Tibial nerve (tissue), 4 donors: Measurements from ENCODE around the gene LIPH. TPM values are rescaled to one million over a fixed set of nuclear protein-coding genes. Genes with fewer than 3 reads are reported as not detected.
"Not testable (repeated sequence)": the region's sequence is repeated elsewhere in the genome, so short reads cannot be mapped to it uniquely, and the experiment has no call there.

Experiments used
- DNase-seq, 2 donors: peaks; one replicate each; pipeline ENCODE4 v3.0.0-alpha.2; 2019; ENCODE audit warnings: low spot score in 2 of 2
- H3K27ac ChIP-seq, 4 donors: fragments of 200-600 bp; sonication (generic) in 3 of 4; one replicate each; pipeline ENCODE4 v1.5.1; 2017 to 2019; ENCODE audit warnings: mild to moderate bottlenecking in 1 of 4
- H3K27me3 ChIP-seq, 2 donors: fragments of 200-600 bp; sonication (generic) in 1 of 2; one replicate each; pipeline versions ENCODE4 v1.5.1 to v1.6.0; 2017 to 2019
- H3K36me3 ChIP-seq, 3 donors: fragments of 200-600 bp; sonication (generic); one replicate each; pipeline ENCODE4 v1.5.1; 2018 to 2019
- H3K4me1 ChIP-seq, 4 donors: fragments of 200-600 bp; sonication (generic) in 3 of 4; one replicate each; pipeline ENCODE4 v1.5.1; 2017 to 2019
- H3K4me3 ChIP-seq, 4 donors: fragments of 200-600 bp; sonication (generic) in 3 of 4; one replicate each; pipeline ENCODE4 v1.5.1; 2017 to 2019; ENCODE audit warnings: mild to moderate bottlenecking in 1 of 4, moderate library complexity in 1 of 4
- H3K9me3 ChIP-seq, 4 donors: fragments of 200-600 bp; sonication (generic) in 3 of 4; one replicate each; pipeline ENCODE4 v1.5.1; 2017 to 2019
- EP300 ChIP-seq, 2 donors: sonication (generic); formaldehyde crosslinking; IDR thresholded peaks; one replicate each; pipeline ENCODE4 v1.6.1; 2017; ENCODE audit warnings: antibody characterized with exemption in 2 of 2, mild to moderate bottlenecking in 1 of 2
- POLR2A ChIP-seq, 2 donors: fragments of 450-650 bp; IDR thresholded peaks; one replicate each; pipeline ENCODE4 v1.6.1; 2017; ENCODE audit warnings: antibody characterized with exemption in 2 of 2, mild to moderate bottlenecking in 2 of 2, moderate library complexity in 2 of 2
- WGBS, 2 donors: methylation state at CpG; one replicate each; pipeline ENCODE4 v1.1.5; 2018; 5-methylcytosine and 5-hydroxymethylcytosine counted together
- total RNA-seq, 4 donors: library from RNA; depleted of rRNA; stranded (reverse); fragments of >200 nt; gene quantifications; one replicate each; pipeline ENCODE4 v1.1.0, GENCODE V29; 2016
- TF ChIP-seq, protein P1 (sequence below), 5 experiments: fragments of 200-600 bp in 3 of 5; fragments of 450-650 bp in 2 of 5; sonication (generic) in 3 of 5; IDR thresholded peaks; one replicate each; pipeline ENCODE4 v1.5.1; 2016 to 2019; ENCODE audit warnings: antibody characterized with exemption in 5 of 5, mild to moderate bottlenecking in 3 of 5, moderate library complexity in 2 of 5

Gene LIPH
- total RNA-seq, 4 donors from 2014 or later: 0.20 to 0.30 (median 0.21) TPM; not detected in 1

DNA sequence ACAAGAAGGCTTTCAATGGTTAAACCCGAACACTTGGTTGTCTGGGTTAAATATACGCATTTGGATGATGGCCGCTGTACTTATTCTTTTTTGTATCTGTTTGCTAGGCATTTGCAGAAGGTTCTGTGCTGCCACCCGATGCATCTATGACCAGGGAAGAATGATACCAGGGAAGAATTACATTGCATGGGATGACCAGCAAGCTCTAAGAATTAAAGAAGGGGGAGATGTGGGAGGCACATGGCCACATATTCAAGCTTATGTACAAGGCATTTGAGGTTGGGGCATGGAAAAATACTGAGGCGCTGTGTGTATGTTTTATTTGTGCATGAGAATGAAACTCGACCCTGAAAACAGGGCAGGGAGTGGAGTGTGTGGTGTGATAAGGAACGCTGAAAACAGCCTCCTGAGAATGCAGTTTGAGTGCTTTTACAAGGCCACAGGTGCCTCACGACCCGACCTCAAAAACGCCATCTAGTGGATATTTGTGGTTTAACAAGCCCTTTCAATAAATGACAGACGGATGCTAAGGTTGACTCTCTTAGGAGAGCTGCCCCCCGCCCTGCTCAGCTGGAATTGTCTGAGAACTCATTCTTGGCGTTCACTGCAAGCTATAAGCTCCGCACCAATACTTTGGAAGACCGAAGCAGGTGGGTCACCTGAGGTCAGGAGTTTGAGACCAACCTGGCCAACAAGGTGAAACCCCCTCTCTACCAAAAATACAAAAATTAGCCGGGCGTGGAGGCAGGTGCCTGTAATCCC is 22.9 kb upstream of the LIPH start:
- not testable (repeated sequence) for H3K27me3 ChIP-seq, H3K4me3 ChIP-seq, H3K9me3 ChIP-seq, H3K4me1 ChIP-seq, H3K36me3 ChIP-seq, H3K27ac ChIP-seq
- TF ChIP-seq, protein P1, sequence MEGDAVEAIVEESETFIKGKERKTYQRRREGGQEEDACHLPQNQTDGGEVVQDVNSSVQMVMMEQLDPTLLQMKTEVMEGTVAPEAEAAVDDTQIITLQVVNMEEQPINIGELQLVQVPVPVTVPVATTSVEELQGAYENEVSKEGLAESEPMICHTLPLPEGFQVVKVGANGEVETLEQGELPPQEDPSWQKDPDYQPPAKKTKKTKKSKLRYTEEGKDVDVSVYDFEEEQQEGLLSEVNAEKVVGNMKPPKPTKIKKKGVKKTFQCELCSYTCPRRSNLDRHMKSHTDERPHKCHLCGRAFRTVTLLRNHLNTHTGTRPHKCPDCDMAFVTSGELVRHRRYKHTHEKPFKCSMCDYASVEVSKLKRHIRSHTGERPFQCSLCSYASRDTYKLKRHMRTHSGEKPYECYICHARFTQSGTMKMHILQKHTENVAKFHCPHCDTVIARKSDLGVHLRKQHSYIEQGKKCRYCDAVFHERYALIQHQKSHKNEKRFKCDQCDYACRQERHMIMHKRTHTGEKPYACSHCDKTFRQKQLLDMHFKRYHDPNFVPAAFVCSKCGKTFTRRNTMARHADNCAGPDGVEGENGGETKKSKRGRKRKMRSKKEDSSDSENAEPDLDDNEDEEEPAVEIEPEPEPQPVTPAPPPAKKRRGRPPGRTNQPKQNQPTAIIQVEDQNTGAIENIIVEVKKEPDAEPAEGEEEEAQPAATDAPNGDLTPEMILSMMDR (IDR thresholded peaks at IDR 0.05): peak; percentile 44 to 69 (median 61)
- WGBS, 2 donors: 27 to 28% methylated on average over 17 of the region's 17 CpGs
- DNase-seq: peak in 1 of 2 donors; percentile 32

DNA sequence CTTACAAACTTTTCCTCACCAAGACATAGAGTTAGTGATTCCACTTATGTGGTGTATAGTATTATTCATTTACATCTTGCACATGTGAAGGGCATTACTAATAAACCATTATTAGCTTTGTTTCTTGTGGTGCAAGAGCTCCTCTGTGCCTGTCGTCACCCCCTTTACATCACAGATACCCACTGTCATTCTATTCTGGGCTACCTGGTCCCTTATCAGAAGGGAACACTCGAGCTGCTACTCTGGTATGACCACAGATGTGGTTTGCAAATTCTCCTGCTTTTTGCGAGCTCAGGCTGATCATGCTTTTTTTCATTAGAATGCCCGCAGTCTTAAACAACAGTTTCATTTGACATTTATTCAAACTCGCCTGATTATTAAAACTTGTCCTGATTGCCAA is 19.8 kb upstream of the LIPH start:
- no peaks in the 10 kb centered on the region for H3K27me3 ChIP-seq
- DNase-seq: no peak
- H3K4me3 ChIP-seq: no peak overlapping the region
- TF ChIP-seq POLR2A (IDR thresholded peaks at IDR 0.05) (no peak), EP300 (IDR thresholded peaks at IDR 0.05) (no peak)
- TF ChIP-seq, protein P1 (IDR thresholded peaks at IDR 0.05): no peak
- 80 to 88% methylated on average over 5 of the region's 5 CpGs for WGBS, 2 donors
- H3K27ac ChIP-seq: no peak overlapping the region
- H3K4me1 ChIP-seq: peaks cover 0 to 3% (median 0%) of the 10 kb centered on the region in 4 donors
- no peaks in the 10 kb centered on the region for H3K36me3 ChIP-seq
- H3K9me3 ChIP-seq: peaks cover 0 to 4% (median 0%) of the 10 kb centered on the region in 4 donors

- TF ChIP-seq POLR2A (IDR thresholded peaks at IDR 0.05): no peak
- TF ChIP-seq EP300 (IDR thresholded peaks at IDR 0.05): no peak
- TF ChIP-seq, protein P1 (IDR thresholded peaks at IDR 0.05): no peak
- Histone ChIP-seq H3K4me1 (peaks cover 0 to 11% (median 0%) of the 10 kb centered on the region in 4 donors), H3K36me3 (no peaks in the 10 kb centered on the region), H3K27me3 (no peaks in the 10 kb centered on the region), H3K27ac (peak overlapping the region in 1 of 4 donors; percentile 28), H3K9me3 (no peaks in the 10 kb centered on the region), H3K4me3 (no peak overlapping the region)
- DNase-seq: no peak
- 48 to 50% methylated on average over 5 of the region's 5 CpGs for WGBS, 2 donors
Measured at GRCh38 chr3:185561958-185562357, 9.6 kb upstream of the LIPH start.

GRCh38 chr3:185561374-185561943 is 9.1 kb upstream of the LIPH start:
- WGBS, 2 donors: 68 to 69% methylated on average over 8 of the region's 8 CpGs
- H3K9me3 ChIP-seq: no peaks in the 10 kb centered on the region

More at GRCh38 chr3:185561374-185561943, 9.1 kb upstream of the LIPH start:
- TF ChIP-seq, protein P1 (IDR thresholded peaks at IDR 0.05): no peak
- TF ChIP-seq EP300 (IDR thresholded peaks at IDR 0.05): no peak
- TF ChIP-seq POLR2A (IDR thresholded peaks at IDR 0.05): no peak
- Histone ChIP-seq H3K36me3 (no peaks in the 10 kb centered on the region), H3K27ac (peak overlapping the region in 2 of 4 donors; percentile 11 to 28), H3K4me1 (peaks cover 0 to 11% (median 0%) of the 10 kb centered on the region in 4 donors), H3K4me3 (no peak overlapping the region), H3K27me3 (no peaks in the 10 kb centered on the region)
- DNase-seq: no peak
